K562 (cell line): ENCODE results near the gene TJP3. TPM values are rescaled to one million over a fixed set of nuclear protein-coding genes. Genes with fewer than 3 reads are reported as not detected.
A peak's percentile ranks its signal among the peaks of the same experiment; 100 is the strongest.

Experiments used
- CCAR2 ChIP-seq: fragments of 200-400 bp; formaldehyde crosslinking; IDR thresholded peaks from 2 replicates; pipeline ENCODE4 v1.6.1; 2017; ENCODE audit warnings: mild to moderate bottlenecking, low read depth, low read length
- KDM4B ChIP-seq, 2 experiments: fragments of 450-650 bp in 1 of 2; sonication (generic) in 1 of 2; IDR thresholded peaks; 2 replicates each; pipeline ENCODE4 v1.6.1; 2016 to 2017; ENCODE audit warnings: borderline replicate concordance in 2 of 2, antibody characterized with exemption in 1 of 2, low read depth in 1 of 2, mild to moderate bottlenecking in 1 of 2
- NR2F6 ChIP-seq: fragments of 450-650 bp; formaldehyde crosslinking; IDR thresholded peaks from 2 replicates; pipeline ENCODE4 v1.4.0; 2020; ENCODE audit warnings: mild to moderate bottlenecking
- POLR3A ChIP-seq: IDR thresholded peaks from 2 replicates; pipeline ENCODE4 v1.6.1; 2011; ENCODE audit warnings: borderline replicate concordance, mild to moderate bottlenecking, moderate library complexity; ENCODE audit not compliant: insufficient read length, insufficient read depth; ENCODE audit errors: extremely low read depth
- RBBP5 ChIP-seq: fragments of 200-600 bp; sonication (generic); IDR thresholded peaks from 2 replicates; pipeline ENCODE4 v1.6.1; 2012; ENCODE audit warnings: borderline replicate concordance, mild to moderate bottlenecking, low read length, control low read depth, inconsistent platforms; ENCODE audit not compliant: insufficient read depth, poor library complexity, severe bottlenecking
- ZNF232 ChIP-seq: sonication (generic); formaldehyde crosslinking; IDR thresholded peaks from 2 replicates; pipeline ENCODE4 v1.8.0; 2022; ENCODE audit warnings: mild to moderate bottlenecking, missing genetic modification reagents
- ZNF316 ChIP-seq: fragments of 450-650 bp; IDR thresholded peaks from 2 replicates; pipeline ENCODE4 v1.6.1; 2016
- ZNF644 ChIP-seq: fragments of 200-800 bp; sonication (Bioruptor generic); IDR thresholded peaks from 2 replicates; pipeline ENCODE4 v1.6.1; 2016; ENCODE audit warnings: low read depth, missing genetic modification characterization, missing compliant biosample characterization
- polyA plus RNA-seq, 8 experiments: library from polyadenylated mRNA; depleted of rRNA in 4 of 8; stranded (reverse) in 5 of 8; unstranded in 3 of 8; fragments of >200 nt; fragmentation: Nextera tagmentation in 2 of 8; fragmentation: Illumina TruSeq in 1 of 8; extraction: Ambion mirVana in 2 of 8; extraction: Trizol in 1 of 8; gene quantifications; 2 replicates each; pipeline versions ENCODE4 v1.2.1 to v1.2.3, GENCODE V29; 2011 to 2014; ENCODE audit warnings: inconsistent platforms in 1 of 8, missing spikeins in 1 of 8
- total RNA-seq, 7 experiments: library from RNA; depleted of rRNA in 6 of 7; stranded (reverse); fragments of >200 nt in 6 of 7; fragmentation: Illumina TruSeq in 2 of 7; extraction: Trizol in 2 of 7; gene quantifications; 2 replicates each; pipeline versions ENCODE4 v1.2.1 to v1.2.3, GENCODE V29; 2011 to 2021; ENCODE audit warnings: low replicate concordance in 1 of 7
- TF ChIP-seq, protein P1 (sequence below), 2 experiments: fragments of 200-800 bp in 1 of 2; sonication (Bioruptor generic) in 1 of 2; sonication (generic) in 1 of 2; formaldehyde crosslinking in 1 of 2; IDR thresholded peaks in 1 of 2; conservative IDR thresholded peaks in 1 of 2; 2 replicates each; pipeline versions ENCODE4 v1.5.0 to v1.6.1; 2016 to 2020; ENCODE audit warnings: missing compliant biosample characterization in 1 of 2, missing genetic modification characterization in 1 of 2, missing genetic modification reagents in 1 of 2
- TF ChIP-seq, protein P2 (sequence below): sonication (generic); formaldehyde crosslinking; IDR thresholded peaks from 2 replicates; pipeline ENCODE4 v1.8.1; 2023; ENCODE audit warnings: missing genetic modification reagents, mild to moderate bottlenecking, borderline replicate concordance
- TF ChIP-seq, protein P3 (sequence below): fragments of 450-650 bp; conservative IDR thresholded peaks from 2 replicates; pipeline ENCODE4 v1.6.1; 2016; ENCODE audit warnings: missing genetic modification characterization, low read depth, mild to moderate bottlenecking, missing compliant biosample characterization, moderate library complexity
- TF ChIP-seq, protein P4 (sequence below): fragments of 250-450 bp; sonication (Bioruptor Pico); IDR thresholded peaks from 2 replicates; pipeline ENCODE4 v1.5.0; 2021; ENCODE audit warnings: mild to moderate bottlenecking, moderate library complexity
- TF ChIP-seq, protein P5 (sequence below): sonication (generic); formaldehyde crosslinking; IDR thresholded peaks from 2 replicates; pipeline ENCODE4 v1.8.0; 2022; ENCODE audit warnings: missing genetic modification reagents, mild to moderate bottlenecking, moderate library complexity, borderline replicate concordance

Gene TJP3
- total and polyA plus RNA-seq, 9 of the 15 experiments (the other 6 are each of a cell fraction or from before 2014, with no cell fraction given): 0.11 to 2.4 (median 0.57) TPM; not detected in 1

DNA sequence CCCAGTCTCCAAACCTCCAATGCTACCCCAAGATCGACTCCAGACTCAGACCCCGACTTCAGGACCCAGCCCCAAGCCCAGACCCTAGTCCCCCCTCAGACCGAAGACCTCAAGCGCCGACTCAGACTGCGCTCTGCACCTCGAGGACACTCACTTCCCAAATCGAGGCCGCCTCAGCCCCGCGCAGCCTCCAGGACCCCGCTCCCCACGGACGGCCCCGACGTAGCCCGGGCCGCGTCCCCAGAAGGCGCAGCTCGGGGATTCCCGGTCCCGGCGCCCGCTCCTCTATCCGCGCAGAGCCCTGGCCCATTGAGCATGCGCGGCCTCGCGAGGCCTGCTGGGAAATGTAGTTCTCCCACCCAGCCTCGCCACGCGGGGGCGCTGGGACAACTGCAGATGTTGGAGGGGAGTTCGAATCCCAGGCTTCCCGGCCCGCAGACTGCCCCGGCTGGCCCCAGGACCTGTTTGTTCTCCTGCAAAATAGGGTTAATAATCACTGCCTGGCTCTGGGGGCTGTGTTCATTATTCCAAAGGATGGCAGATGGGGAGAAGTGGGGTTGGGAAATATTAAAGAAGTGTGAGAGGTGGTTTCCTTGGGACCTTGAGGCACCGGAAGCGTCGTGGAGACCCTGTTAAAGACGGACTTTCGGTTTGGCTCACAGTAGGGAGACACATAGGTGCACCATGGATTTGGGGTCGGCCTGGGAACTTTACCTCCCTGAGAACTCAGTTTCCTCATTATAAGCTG is 53.4 kb downstream of the TJP3 start, which contains the start of gene APBA3 (continued):
- TF ChIP-seq, protein P1, sequence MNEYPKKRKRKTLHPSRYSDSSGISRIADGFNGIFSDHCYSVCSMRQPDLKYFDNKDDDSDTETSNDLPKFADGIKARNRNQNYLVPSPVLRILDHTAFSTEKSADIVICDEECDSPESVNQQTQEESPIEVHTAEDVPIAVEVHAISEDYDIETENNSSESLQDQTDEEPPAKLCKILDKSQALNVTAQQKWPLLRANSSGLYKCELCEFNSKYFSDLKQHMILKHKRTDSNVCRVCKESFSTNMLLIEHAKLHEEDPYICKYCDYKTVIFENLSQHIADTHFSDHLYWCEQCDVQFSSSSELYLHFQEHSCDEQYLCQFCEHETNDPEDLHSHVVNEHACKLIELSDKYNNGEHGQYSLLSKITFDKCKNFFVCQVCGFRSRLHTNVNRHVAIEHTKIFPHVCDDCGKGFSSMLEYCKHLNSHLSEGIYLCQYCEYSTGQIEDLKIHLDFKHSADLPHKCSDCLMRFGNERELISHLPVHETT (CRISPR knock-in tag; conservative IDR thresholded peaks at IDR 0.05 in 1 of 2, IDR thresholded peaks at IDR 0.05 in 1 of 2): no peak; a peak in 1 of 4 replicates
- TF ChIP-seq, protein P2, sequence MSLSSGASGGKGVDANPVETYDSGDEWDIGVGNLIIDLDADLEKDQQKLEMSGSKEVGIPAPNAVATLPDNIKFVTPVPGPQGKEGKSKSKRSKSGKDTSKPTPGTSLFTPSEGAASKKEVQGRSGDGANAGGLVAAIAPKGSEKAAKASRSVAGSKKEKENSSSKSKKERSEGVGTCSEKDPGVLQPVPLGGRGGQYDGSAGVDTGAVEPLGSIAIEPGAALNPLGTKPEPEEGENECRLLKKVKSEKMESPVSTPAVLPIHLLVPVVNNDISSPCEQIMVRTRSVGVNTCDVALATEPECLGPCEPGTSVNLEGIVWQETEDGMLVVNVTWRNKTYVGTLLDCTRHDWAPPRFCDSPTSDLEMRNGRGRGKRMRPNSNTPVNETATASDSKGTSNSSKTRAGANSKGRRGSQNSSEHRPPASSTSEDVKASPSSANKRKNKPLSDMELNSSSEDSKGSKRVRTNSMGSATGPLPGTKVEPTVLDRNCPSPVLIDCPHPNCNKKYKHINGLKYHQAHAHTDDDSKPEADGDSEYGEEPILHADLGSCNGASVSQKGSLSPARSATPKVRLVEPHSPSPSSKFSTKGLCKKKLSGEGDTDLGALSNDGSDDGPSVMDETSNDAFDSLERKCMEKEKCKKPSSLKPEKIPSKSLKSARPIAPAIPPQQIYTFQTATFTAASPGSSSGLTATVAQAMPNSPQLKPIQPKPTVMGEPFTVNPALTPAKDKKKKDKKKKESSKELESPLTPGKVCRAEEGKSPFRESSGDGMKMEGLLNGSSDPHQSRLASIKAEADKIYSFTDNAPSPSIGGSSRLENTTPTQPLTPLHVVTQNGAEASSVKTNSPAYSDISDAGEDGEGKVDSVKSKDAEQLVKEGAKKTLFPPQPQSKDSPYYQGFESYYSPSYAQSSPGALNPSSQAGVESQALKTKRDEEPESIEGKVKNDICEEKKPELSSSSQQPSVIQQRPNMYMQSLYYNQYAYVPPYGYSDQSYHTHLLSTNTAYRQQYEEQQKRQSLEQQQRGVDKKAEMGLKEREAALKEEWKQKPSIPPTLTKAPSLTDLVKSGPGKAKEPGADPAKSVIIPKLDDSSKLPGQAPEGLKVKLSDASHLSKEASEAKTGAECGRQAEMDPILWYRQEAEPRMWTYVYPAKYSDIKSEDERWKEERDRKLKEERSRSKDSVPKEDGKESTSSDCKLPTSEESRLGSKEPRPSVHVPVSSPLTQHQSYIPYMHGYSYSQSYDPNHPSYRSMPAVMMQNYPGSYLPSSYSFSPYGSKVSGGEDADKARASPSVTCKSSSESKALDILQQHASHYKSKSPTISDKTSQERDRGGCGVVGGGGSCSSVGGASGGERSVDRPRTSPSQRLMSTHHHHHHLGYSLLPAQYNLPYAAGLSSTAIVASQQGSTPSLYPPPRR: no peak
- TF ChIP-seq RBBP5: no peak
- TF ChIP-seq POLR3A: no peak
- TF ChIP-seq, protein P3, sequence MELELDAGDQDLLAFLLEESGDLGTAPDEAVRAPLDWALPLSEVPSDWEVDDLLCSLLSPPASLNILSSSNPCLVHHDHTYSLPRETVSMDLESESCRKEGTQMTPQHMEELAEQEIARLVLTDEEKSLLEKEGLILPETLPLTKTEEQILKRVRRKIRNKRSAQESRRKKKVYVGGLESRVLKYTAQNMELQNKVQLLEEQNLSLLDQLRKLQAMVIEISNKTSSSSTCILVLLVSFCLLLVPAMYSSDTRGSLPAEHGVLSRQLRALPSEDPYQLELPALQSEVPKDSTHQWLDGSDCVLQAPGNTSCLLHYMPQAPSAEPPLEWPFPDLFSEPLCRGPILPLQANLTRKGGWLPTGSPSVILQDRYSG (tag): no peak
- no peak for TF ChIP-seq KDM4B (IDR thresholded peaks at IDR 0.05; ENCODE audit: borderline replicate concordance in 2 of 2, low read depth in 1 of 2)
- TF ChIP-seq, protein P4, sequence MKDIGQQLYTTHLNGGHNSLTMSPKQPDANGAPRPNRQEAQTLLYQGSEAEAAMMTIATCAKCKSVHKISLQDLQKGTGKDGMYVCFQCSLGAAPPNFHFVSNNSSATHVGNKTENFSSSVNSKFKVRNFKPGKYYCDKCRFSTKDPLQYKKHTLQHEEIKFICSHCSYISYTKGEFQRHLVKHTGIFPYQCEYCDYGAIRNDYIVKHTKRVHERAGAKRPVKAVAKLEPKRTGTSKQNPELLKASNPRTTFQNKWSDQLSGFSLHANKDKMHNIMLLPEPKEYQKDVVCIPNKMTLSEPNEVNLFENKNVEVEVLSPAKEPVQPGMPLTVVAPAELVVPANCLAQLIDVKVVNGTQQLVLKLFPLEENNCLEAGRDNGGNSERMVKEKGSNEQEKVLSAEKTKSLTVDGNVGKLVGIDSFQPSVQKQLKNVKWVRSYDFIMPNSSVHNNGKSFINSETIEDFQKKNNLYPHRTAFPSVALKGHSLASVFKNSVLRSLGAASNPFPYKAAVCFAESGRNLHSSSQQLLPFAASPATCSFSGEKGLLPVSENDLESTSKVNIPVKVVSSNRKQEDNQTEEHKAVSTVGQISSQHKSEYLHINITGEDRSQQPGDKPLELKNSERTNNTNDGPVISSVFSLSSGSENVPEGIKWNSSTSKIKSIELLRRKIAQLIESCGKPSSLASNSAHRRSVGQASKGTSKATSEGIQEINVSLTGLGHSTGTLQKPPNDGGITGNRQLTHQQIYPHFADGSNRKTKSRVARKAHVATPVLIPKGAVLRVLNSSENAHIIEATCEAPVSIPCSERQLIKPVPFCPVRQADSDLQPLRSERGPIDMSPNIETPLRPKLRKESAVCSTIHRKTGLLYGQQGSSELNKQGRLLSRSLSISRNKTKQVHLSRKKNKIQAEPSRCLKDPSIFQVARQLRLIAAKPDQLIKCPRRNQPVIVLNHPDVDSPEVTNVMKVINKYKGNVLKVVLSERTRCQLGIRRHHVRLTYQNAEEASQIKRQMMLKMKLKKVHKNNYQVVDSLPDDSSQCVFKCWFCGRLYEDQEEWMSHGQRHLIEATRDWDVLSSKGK (CRISPR knock-in tag): no peak
- no peak for TF ChIP-seq NR2F6
- no peak for TF ChIP-seq ZNF316
- no peak for TF ChIP-seq ZNF232 (CRISPR knock-in tag)
- no peak for TF ChIP-seq ZNF644 (tag)
- no peak for TF ChIP-seq CCAR2
- TF ChIP-seq, protein P5, sequence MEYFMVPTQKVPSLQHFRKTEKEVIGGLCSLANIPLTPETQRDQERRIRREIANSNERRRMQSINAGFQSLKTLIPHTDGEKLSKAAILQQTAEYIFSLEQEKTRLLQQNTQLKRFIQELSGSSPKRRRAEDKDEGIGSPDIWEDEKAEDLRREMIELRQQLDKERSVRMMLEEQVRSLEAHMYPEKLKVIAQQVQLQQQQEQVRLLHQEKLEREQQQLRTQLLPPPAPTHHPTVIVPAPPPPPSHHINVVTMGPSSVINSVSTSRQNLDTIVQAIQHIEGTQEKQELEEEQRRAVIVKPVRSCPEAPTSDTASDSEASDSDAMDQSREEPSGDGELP (CRISPR knock-in tag): peak; percentile 89; the same call in 1 of the 2 replicates
